Aorta (tissue), 5 donors: Measurements from ENCODE around the gene C1orf74. TPM values are rescaled to one million over a fixed set of nuclear protein-coding genes. Genes with fewer than 3 reads are reported as not detected.

ENCODE experiments used
- ATAC-seq: fragments of 200-7000 bp; cut with Tn5 transposase; one replicate; pipeline ENCODE4 v1.9.1; 2022; ENCODE audit warnings: moderate library complexity; ENCODE audit not compliant: low FRiP score
- DNase-seq, 2 donors: peaks; one replicate each; pipeline ENCODE4 v3.0.0-alpha.2; 2020
- H3K27ac ChIP-seq, 2 donors: one replicate each; pipeline ENCODE4 v1.5.1; 2013; ENCODE audit warnings: low read length in 2 of 2, mild to moderate bottlenecking in 2 of 2, moderate library complexity in 2 of 2, control low read depth in 1 of 2, inconsistent platforms in 1 of 2, low read depth in 1 of 2
- H3K27me3 ChIP-seq, 2 donors: one replicate each; pipeline ENCODE4 v1.6.1; 2013; ENCODE audit warnings: control low read depth in 1 of 2, low read length in 1 of 2, mild to moderate bottlenecking in 1 of 2, moderate library complexity in 1 of 2; ENCODE audit not compliant: insufficient read depth in 2 of 2, control insufficient read depth in 1 of 2
- H3K36me3 ChIP-seq, 2 donors: one replicate each; pipeline ENCODE4 v1.6.1; 2013; ENCODE audit warnings: control low read depth in 1 of 2, low read length in 1 of 2, mild to moderate bottlenecking in 1 of 2; ENCODE audit not compliant: insufficient read depth in 2 of 2, control insufficient read depth in 1 of 2
- H3K4me1 ChIP-seq, 2 donors: one replicate each; pipeline ENCODE4 v1.6.1; 2013; ENCODE audit warnings: low read length in 2 of 2, control low read depth in 1 of 2, mild to moderate bottlenecking in 1 of 2, moderate library complexity in 1 of 2; ENCODE audit not compliant: insufficient read depth in 2 of 2, control insufficient read depth in 1 of 2
- H3K4me3 ChIP-seq, 2 donors: one replicate each; pipeline ENCODE4 v1.5.1; 2013; ENCODE audit warnings: low read length in 2 of 2, control low read depth in 1 of 2, mild to moderate bottlenecking in 1 of 2
- H3K9me3 ChIP-seq: one replicate; pipeline ENCODE4 v1.6.1; 2013; ENCODE audit warnings: mild to moderate bottlenecking, low read length; ENCODE audit not compliant: control insufficient read depth
- WGBS, 2 donors: extraction: QIAGEN DNeasy Blood & Tissue Kit; methylation state at CpG; one replicate each; pipeline ENCODE4 v1.1.7; 2013; 5-methylcytosine and 5-hydroxymethylcytosine counted together
- intact Hi-C, 2 donors: fragments of 100-400 bp; cut with DNase I; formaldehyde crosslinking; loops; one replicate each; pipeline versions ENCODE4 v1.14.2 to v1.15.0; 2022
- polyA plus RNA-seq, 2 donors: library from polyadenylated mRNA; stranded (reverse); fragments of 200-250 nt; gene quantifications; one replicate each; pipeline ENCODE4 v1.2.3, GENCODE V29; 2013
- total RNA-seq, 2 donors: library from RNA; stranded (reverse); fragmentation: NEBNext Ultra II Directional; extraction: Animal tissue kit (Norgen Biotek cat#: 25700); gene quantifications; one replicate each; pipeline ENCODE4 v1.2.1, GENCODE V29; 2021
- donor health status: healthy with polysubstance abuse.
- donor health status: Bipolar disorder and iron deficiency.
- donor health status: DM: no; HTN: no; CAD: no.
- donor health status: DM: no; HTN: no; CAD: no.
- donor health status: DM: yes; HTN: yes; CAD: no.

C1orf74 gene
- total and polyA plus RNA-seq, 4 donors, result 0.69 to 1.6 (median 0.93) TPM

DNA sequence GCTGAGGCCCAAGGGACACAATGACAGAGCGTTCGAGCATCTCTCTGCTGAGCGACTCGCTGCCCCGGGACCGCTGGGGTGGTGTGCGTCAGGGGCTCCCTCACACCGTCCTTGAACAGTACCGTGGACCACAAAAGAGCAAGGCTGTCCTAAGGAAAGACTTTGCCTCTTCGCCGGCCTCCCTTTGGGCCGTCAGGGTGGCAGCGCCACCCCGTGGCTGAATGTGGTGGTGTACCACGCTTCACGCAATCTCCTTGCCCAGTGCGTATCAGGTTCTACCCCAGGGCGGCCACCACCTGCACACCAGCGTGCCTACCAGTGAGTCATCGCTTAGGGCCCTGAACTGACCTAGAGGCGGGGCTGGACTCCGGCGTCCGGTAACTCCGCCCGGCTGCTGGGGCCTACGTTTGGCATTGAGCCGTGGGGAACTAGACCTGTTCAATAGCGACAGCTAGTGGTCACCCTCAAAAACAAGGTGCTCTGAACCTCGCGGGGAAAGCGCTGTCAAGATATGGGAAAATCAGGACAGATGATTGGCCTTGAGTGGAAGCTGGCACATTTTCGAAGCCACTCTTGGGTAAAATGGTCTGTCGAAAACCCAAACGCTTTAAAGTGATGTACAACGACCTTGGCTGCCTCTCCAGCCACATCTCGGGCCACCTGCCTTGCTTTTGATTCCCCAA lies 36.6 kb downstream of the C1orf74 start:
- peak; percentile 92 for ATAC-seq
- Histone ChIP-seq H3K4me3 (no peak overlapping the region), H3K27me3 (no peaks in the 10 kb centered on the region), H3K27ac (no peak overlapping the region), H3K36me3 (no peaks in the 10 kb centered on the region), H3K4me1 (no peaks in the 10 kb centered on the region), H3K9me3 (no peaks in the 10 kb centered on the region)
- peak; percentile 94 for DNase-seq
- whole genome bisulfite sequencing, 2 donors, result 9 to 13% methylated on average over 37 of the region's 37 CpGs
- intact Hi-C loops, result loop anchor here (5.0 kb wide), 2 partner anchors 120 to 170 kb away; no protein-coding TSS in a partner anchor

DNA sequence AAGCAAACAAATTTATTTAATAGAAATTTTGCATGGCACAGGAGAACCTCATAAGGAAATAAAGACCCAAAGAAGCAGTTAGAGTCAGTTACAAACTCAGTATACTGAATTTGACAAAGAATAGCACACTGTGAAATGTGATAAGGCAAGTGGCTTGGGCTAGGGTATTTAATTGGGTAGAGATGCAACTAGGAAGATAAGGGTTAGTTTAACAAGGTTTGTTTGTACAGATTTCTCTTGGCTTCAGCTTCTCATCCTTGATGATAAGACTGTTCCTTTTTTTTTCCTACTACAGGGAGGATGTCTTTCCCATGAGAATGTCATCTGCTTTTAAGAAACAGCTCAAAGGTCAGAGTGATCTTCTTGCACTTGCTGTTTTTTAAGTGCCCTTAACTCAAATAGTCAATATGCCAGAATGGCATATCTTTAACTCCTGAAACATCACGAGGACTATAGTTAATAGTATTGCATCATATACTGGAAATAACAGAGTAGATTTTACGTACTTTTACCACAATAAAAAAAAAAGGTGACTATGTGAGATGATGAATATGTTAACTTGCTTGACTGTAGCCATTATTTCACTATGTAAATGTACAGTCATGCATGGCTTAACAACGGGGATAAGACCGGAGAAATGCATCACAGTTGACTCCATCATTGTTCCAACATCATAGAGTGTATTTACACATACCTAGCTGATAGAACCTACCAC lies 37.8 kb downstream of the C1orf74 start:
- Histone ChIP-seq H3K36me3 (no peaks in the 10 kb centered on the region), H3K4me3 (no peak overlapping the region), H3K27ac (no peak overlapping the region), H3K4me1 (no peaks in the 10 kb centered on the region), H3K27me3 (no peaks in the 10 kb centered on the region), H3K9me3 (no peaks in the 10 kb centered on the region)
- intact Hi-C loops, result loop anchor here (5.0 kb wide), 2 partner anchors 119 to 169 kb away; no protein-coding TSS in a partner anchor
- WGBS, 2 donors, result 80 to 83% methylated on average over 4 of the region's 4 CpGs
- no peak for ATAC-seq
- DNase-seq, result no peak

GRCh38 chr1:209743145-209743482 lies 41.2 kb downstream of the C1orf74 start:
- no peaks in the 10 kb centered on the region for H3K36me3 ChIP-seq
- no peak overlapping the region for H3K4me3 ChIP-seq
- peak; percentile 70 to 78 for DNase-seq
- 41 to 48% methylated on average over 2 of the region's 2 CpGs for WGBS, 2 donors
- H3K27me3 ChIP-seq, result no peaks in the 10 kb centered on the region
- peak; percentile 16 for ATAC-seq
- intact Hi-C loops, result no loop called here
- H3K9me3 ChIP-seq, result no peaks in the 10 kb centered on the region
- no peaks in the 10 kb centered on the region for H3K4me1 ChIP-seq
- no peak overlapping the region for H3K27ac ChIP-seq

DNA sequence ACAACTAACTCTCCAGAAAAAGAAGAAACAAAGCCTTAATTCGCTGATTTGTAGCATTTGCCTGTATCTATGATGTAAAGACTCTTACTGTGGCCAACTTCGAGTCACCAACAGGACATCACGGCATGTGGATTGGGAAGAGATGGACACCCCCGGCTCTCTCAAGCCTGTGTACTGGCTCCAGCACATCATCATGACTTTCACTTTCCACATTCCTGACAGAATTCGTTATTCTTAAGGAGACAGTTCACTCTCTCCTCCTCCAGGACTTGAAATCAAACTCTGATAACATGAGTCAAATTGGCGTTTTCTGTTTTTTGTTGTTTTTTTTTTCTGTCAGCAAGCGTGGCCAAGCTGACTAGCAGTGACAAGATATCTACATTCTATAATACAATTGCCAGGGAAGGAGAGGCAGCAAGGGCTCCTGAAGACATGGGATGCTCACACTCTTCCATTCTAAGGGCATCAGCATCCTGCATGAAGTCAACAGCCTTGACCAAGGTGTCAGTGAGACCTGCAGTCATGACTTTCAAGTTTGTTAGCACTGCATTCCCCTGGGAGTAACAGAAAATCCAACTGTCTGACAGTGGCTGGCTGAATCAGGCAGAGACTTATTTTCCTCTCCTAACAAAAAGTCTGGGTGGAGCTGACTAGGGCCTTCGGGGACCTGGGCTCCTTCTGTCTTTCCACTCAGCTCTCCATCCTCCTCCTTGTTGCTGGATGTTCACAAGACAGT lies 41.8 kb downstream of the C1orf74 start:
- Histone ChIP-seq H3K27me3 (no peaks in the 10 kb centered on the region), H3K27ac (no peak overlapping the region), H3K9me3 (no peaks in the 10 kb centered on the region), H3K36me3 (no peaks in the 10 kb centered on the region), H3K4me3 (no peak overlapping the region), H3K4me1 (no peaks in the 10 kb centered on the region)
- 53 to 54% methylated on average over 8 of the region's 8 CpGs for WGBS, 2 donors
- ATAC-seq (peak; percentile 76), DNase-seq (no peak)
- intact Hi-C loops, result no loop called here

DNA sequence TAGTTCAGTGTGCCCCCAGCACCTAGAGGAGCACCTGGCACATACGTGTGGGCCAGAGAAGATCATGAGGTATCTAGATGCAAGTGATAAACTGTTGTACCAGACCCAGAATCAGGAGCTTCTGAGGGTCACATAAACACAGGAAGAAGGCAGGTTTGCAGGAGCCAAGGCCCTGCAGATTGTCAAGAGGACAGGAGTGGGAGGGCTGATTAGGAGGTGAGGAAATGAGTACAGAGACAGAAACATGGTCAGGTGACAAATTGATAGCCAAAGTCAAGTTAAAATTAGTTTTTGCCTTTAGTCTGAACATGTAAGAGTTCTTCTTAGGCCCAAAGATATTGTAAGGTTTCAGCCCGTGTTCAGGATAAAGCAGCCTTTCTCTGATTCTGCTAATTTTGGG lies 42.5 kb downstream of the C1orf74 start:
- DNase-seq, result no peak
- Histone ChIP-seq H3K4me1 (no peaks in the 10 kb centered on the region), H3K36me3 (no peaks in the 10 kb centered on the region), H3K27ac (no peak overlapping the region), H3K9me3 (no peaks in the 10 kb centered on the region), H3K27me3 (no peaks in the 10 kb centered on the region), H3K4me3 (no peak overlapping the region)
- WGBS, 2 donors, result 83 to 85% methylated on average over 2 of the region's 2 CpGs
- intact Hi-C loops, result no loop called here
- no peak for ATAC-seq

GRCh38 chr1:209741193-209741592 lies 43.2 kb downstream of the C1orf74 start:
- no peaks in the 10 kb centered on the region for H3K27me3 ChIP-seq
- 90 to 93% methylated on average over 3 of the region's 3 CpGs for WGBS, 2 donors
- H3K4me3 ChIP-seq, result no peak overlapping the region
- no peak for DNase-seq
- ATAC-seq, result no peak
- H3K9me3 ChIP-seq, result no peaks in the 10 kb centered on the region
- H3K36me3 ChIP-seq, result no peaks in the 10 kb centered on the region
- H3K4me1 ChIP-seq, result no peaks in the 10 kb centered on the region
- H3K27ac ChIP-seq, result no peak overlapping the region
- intact Hi-C loops, result no loop called here

DNA sequence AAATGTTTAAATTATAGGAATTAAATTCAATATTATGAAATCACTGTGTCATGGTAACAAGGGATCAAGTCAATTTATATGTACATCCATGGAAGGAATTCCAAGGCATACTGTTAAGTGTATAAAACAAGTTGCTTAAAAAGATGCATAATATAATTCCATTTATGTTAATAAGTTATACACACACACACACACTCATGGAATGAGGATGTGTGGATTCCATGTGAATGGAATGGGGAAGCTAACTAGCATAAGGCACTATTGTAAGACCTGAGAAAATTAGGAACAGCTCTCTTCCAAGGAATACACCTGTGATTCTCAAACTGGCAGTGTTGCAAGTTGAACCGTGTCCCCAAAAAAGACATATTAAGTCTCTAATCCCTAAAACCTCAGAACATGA lies 46.1 kb downstream of the C1orf74 start:
- WGBS, 2 donors, result 90 to 93% methylated on average over 1 of the region's 1 CpG
- intact Hi-C loops, result no loop called here

DNA sequence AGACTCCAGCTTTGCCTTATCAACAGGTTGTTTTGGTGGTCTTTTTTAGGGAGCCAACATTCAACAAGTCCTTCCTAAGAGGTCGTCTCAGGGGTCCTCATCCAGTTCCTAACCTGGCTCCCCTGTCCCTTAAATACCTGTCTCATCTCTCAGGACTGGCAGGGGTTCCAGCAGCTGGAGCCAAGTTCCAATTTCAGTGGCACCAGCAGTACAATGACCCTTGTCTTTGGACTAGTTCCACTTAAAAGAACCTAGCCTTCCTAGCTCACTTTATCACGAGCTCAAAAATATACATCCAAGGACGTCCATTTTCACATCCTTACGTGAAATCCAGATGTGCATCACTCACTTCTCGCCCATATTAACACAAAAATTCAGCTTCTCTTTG lies 47.2 kb downstream of the C1orf74 start:
- Histone ChIP-seq H3K27me3 (no peaks in the 10 kb centered on the region), H3K4me1 (no peaks in the 10 kb centered on the region), H3K4me3 (no peak overlapping the region), H3K9me3 (no peaks in the 10 kb centered on the region), H3K36me3 (no peaks in the 10 kb centered on the region), H3K27ac (no peak overlapping the region)
- ATAC-seq, result no peak
- no peak for DNase-seq
- intact Hi-C loops, result no loop called here
- 71 to 78% methylated on average over 5 of the region's 5 CpGs for WGBS, 2 donors

More for the DNA sequence above, 46.1 kb downstream of the C1orf74 start:
- no peak overlapping the region for H3K27ac ChIP-seq
- no peaks in the 10 kb centered on the region for H3K9me3 ChIP-seq
- no peaks in the 10 kb centered on the region for H3K36me3 ChIP-seq
- no peaks in the 10 kb centered on the region for H3K4me1 ChIP-seq
- H3K27me3 ChIP-seq, result no peaks in the 10 kb centered on the region
- DNase-seq, result no peak
- no peak for ATAC-seq
- H3K4me3 ChIP-seq, result no peak overlapping the region
